HG02938 (cell line): ENCODE results near the gene SPTBN4.

ENCODE experiments used
- ATAC-seq: cut with Tn5 transposase; IDR thresholded peaks from one replicate; pipeline ENCODE4 v1.9.1; 2021; ENCODE audit warnings: mild to moderate bottlenecking, moderate library complexity; ENCODE audit not compliant: unreplicated experiment

The SPTBN4 gene

GRCh38 chr19:40600570-40601133 is 133.9 kb downstream of the SPTBN4 start:
- no peak for ATAC-seq

GRCh38 chr19:40601134-40601974 is 134.6 kb downstream of the SPTBN4 start, which contains the start of gene LTBP4:
Gene LTBP4, plus strand, starts transcription at chr19:40601369. Its CDS starts 19 bp downstream, at chr19:40601388.
- ATAC-seq, result no peak

GRCh38 chr19:40603071-40603388 is 136.2 kb downstream of the SPTBN4 start:
- no peak for ATAC-seq

- peak; percentile 65 for ATAC-seq
These were observed 136.8 kb downstream of the SPTBN4 start for GRCh38 chr19:40603389-40604170.

- ATAC-seq, result no peak
These were observed 137.4 kb downstream of the SPTBN4 start for GRCh38 chr19:40604171-40604646.

GRCh38 chr19:40604647-40605215 is 137.9 kb downstream of the SPTBN4 start:
- ATAC-seq, result no peak

GRCh38 chr19:40605216-40605971 is 138.6 kb downstream of the SPTBN4 start:
- no peak for ATAC-seq

GRCh38 chr19:40607311-40608239 is 140.8 kb downstream of the SPTBN4 start:
- ATAC-seq, result no peak

GRCh38 chr19:40608240-40608621 is 141.4 kb downstream of the SPTBN4 start:
- ATAC-seq, result no peak

GRCh38 chr19:40608957-40609356 is 142.2 kb downstream of the SPTBN4 start:
- ATAC-seq, result no peak

GRCh38 chr19:40609561-40610395 is 143.0 kb downstream of the SPTBN4 start:
- ATAC-seq, result peak; percentile 47

- no peak for ATAC-seq
These were observed 143.7 kb downstream of the SPTBN4 start for GRCh38 chr19:40610396-40611064.

- no peak for ATAC-seq
These were observed 144.3 kb downstream of the SPTBN4 start for GRCh38 chr19:40611096-40611495.

GRCh38 chr19:40611900-40612698 is 145.3 kb downstream of the SPTBN4 start:
- ATAC-seq, result no peak

- ATAC-seq, result no peak
These were observed 146.3 kb downstream of the SPTBN4 start for GRCh38 chr19:40612831-40613689.
